Calu3 (cell line): ENCODE results near the gene CD93. TPM values are rescaled to one million over a fixed set of nuclear protein-coding genes. Genes with fewer than 3 reads are reported as not detected.

Experiments
- BruUV-seq: library from RNA; stranded (reverse); fragments of 400-500 nt; replicated peaks from 2 replicates; lab custom pipeline; 2021; lab: Mats Ljungman, UMichigan
- CTCF ChIA-PET: fragments of 300-600 bp; sonication (Branson Sonifier 250); formaldehyde crosslinking; loops from one replicate; lab custom pipeline; 2022; ENCODE audit warnings: antibody characterized with exemption; lab: Charles Lee
- DNase-seq: peaks from one replicate; pipeline ENCODE4 v3.0.0; 2022
- H3K27ac Mint-ChIP-seq: one replicate; pipeline ENCODE4 v1.8.0; 2022; ENCODE audit warnings: mixed read lengths; ENCODE audit not compliant: unreplicated experiment
- H3K27me3 Mint-ChIP-seq: one replicate; pipeline ENCODE4 v1.8.0; 2022; ENCODE audit warnings: mixed read lengths; ENCODE audit not compliant: unreplicated experiment
- H3K36me3 Mint-ChIP-seq: one replicate; pipeline ENCODE4 v1.8.0; 2022; ENCODE audit warnings: mild to moderate bottlenecking, moderate library complexity, mixed read lengths; ENCODE audit not compliant: insufficient read depth, unreplicated experiment
- H3K4me1 Mint-ChIP-seq: one replicate; pipeline ENCODE4 v1.8.0; 2022; ENCODE audit warnings: mild to moderate bottlenecking, low read depth, mixed read lengths; ENCODE audit not compliant: unreplicated experiment
- H3K4me3 Mint-ChIP-seq: one replicate; pipeline ENCODE4 v1.8.0; 2022; ENCODE audit warnings: mild to moderate bottlenecking, low read depth, moderate library complexity, mixed read lengths; ENCODE audit not compliant: unreplicated experiment
- H3K9me3 Mint-ChIP-seq: one replicate; pipeline ENCODE4 v1.8.0; 2022; ENCODE audit warnings: low read depth, mixed read lengths; ENCODE audit not compliant: unreplicated experiment
- intact Hi-C: fragments of 100-400 bp; cut with micrococcal nuclease; formaldehyde crosslinking; loops from one replicate; pipeline ENCODE4 v1.10.0; 2022; ENCODE audit not compliant: unreplicated experiment
- total RNA-seq: library from RNA; stranded (reverse); gene quantifications from 2 replicates; pipeline ENCODE4 v1.2.3, GENCODE V29; 2022
- TF ChIP-seq, protein P1 (sequence below): fragments of 200-600 bp; IDR thresholded peaks from one replicate; pipeline ENCODE4 v1.8.0; 2022; ENCODE audit warnings: antibody characterized with exemption; ENCODE audit not compliant: unreplicated experiment

The CD93 gene
- total RNA-seq, 1 experiment from 2014 or later = not detected

DNA sequence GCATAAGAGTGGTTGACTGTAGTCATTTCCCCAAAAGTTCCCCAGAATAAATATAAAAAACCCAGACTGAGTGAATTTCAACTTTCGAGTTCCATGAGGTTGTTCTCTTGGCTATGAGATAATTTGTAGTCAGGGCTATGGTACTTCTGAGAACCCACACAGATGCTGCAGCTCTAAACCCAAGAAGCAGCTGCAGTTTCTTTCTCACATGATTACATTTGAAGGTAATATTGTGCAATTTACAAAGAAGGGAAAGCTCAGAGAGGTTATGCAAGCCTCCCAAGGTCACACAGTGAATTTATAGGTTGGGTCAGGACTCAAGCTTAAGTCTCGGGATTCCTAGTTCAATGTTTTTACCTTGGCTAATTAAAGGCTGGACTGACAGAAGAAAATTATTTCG, 29.7 kb upstream of the CD93 start:
- intact Hi-C loops = no loop called here
- CTCF ChIA-PET = no interaction called here
- no peak overlapping the region for H3K4me3 Mint-ChIP-seq
- no peak overlapping the region for H3K27ac Mint-ChIP-seq
- BruUV-seq = no TSS peak
- H3K4me1 Mint-ChIP-seq = no peaks in the 10 kb centered on the region
- no peak for DNase-seq
- no peaks in the 10 kb centered on the region for H3K9me3 Mint-ChIP-seq
- H3K27me3 Mint-ChIP-seq = peaks cover 2% of the 10 kb centered on the region
- TF ChIP-seq, protein P1, sequence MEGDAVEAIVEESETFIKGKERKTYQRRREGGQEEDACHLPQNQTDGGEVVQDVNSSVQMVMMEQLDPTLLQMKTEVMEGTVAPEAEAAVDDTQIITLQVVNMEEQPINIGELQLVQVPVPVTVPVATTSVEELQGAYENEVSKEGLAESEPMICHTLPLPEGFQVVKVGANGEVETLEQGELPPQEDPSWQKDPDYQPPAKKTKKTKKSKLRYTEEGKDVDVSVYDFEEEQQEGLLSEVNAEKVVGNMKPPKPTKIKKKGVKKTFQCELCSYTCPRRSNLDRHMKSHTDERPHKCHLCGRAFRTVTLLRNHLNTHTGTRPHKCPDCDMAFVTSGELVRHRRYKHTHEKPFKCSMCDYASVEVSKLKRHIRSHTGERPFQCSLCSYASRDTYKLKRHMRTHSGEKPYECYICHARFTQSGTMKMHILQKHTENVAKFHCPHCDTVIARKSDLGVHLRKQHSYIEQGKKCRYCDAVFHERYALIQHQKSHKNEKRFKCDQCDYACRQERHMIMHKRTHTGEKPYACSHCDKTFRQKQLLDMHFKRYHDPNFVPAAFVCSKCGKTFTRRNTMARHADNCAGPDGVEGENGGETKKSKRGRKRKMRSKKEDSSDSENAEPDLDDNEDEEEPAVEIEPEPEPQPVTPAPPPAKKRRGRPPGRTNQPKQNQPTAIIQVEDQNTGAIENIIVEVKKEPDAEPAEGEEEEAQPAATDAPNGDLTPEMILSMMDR = no peak
- no peaks in the 10 kb centered on the region for H3K36me3 Mint-ChIP-seq

DNA sequence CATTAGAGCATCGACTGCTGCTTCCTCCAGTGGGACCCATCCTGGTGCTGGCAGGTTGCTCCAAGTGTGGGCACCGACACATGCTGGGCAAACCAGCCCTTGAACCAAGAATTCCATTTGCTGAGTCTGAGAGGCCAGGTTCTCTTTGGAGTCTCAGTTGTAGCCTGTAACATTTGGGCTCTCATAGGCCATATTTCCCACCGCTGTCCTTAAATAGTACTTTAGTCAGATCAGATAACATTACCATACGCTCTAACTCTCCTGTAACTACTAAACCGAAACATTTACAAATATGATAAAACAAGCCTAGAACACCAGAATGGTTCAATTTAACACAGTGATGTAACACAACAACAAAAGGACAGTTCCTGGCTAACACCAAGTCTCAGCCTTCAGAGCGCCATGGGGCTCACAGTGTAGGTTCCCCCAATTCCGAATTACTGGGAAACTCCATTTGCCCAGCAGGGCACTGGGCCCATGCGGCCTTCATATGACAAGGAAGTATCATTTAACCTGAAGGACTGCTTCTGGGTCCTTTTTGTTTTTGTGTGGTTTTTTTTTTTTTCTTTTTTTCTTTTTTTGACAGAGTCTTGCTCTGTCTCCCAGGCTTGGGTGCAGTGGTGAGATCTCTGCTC, 28.4 kb upstream of the CD93 start:
- Mint-ChIP-seq H3K27ac (no peak overlapping the region), H3K9me3 (no peaks in the 10 kb centered on the region), H3K36me3 (no peaks in the 10 kb centered on the region), H3K4me1 (no peaks in the 10 kb centered on the region), H3K27me3 (peaks cover 14% of the 10 kb centered on the region), H3K4me3 (no peak overlapping the region)
- no TSS peak for BruUV-seq
- CTCF ChIA-PET = no interaction called here
- TF ChIP-seq, protein P1 = no peak
- DNase-seq = no peak
- intact Hi-C loops = no loop called here

DNA sequence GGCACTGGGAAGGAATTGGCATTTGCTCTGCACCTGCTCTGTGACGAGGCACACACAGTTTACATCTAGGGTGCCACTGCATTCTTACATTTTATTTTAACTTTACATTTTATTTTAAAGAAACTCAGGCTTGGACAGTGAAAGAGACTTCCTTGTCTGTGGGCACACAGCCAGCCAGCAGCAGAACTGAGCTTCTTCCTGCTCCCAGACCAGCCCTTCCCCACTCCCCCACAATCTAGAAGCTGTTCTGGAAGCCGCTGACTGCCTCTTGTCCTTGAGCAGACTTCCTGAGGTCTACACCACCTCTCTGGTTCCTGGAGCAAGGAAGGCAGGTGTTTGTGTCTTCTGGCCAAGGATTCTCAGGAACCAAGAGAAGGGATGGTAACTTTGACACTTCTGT, 27.9 kb upstream of the CD93 start:
- TF ChIP-seq, protein P1 = no peak
- CTCF ChIA-PET = no interaction called here
- no peaks in the 10 kb centered on the region for H3K36me3 Mint-ChIP-seq
- H3K27me3 Mint-ChIP-seq = peaks cover 14% of the 10 kb centered on the region
- no peaks in the 10 kb centered on the region for H3K9me3 Mint-ChIP-seq
- no peak overlapping the region for H3K4me3 Mint-ChIP-seq
- no peaks in the 10 kb centered on the region for H3K4me1 Mint-ChIP-seq
- no TSS peak for BruUV-seq
- DNase-seq = no peak
- H3K27ac Mint-ChIP-seq = no peak overlapping the region
- intact Hi-C loops = no loop called here

DNA sequence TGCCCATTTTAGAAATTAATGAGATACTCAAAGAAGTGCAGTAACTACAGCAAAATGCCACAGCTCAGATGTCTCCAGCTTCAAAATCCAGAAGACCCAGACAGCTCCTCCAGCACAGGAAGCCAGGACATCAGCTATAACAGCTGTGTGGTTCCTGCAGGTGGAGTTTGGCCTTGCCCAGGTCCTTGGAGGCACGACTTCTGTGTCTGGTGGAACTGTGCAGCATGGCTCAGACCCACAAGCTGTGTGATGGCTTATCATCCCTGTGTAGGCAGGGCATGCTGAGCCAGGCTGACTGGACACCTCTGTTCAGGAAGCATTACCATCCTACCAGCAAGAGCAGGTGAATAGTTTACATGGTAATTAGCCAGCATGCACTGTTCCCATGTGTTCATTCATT, 26.5 kb upstream of the CD93 start:
- no peaks in the 10 kb centered on the region for H3K9me3 Mint-ChIP-seq
- CTCF ChIA-PET = no interaction called here
- BruUV-seq = no TSS peak
- no peak for DNase-seq
- peaks cover 14% of the 10 kb centered on the region for H3K27me3 Mint-ChIP-seq
- no peak overlapping the region for H3K27ac Mint-ChIP-seq
- TF ChIP-seq, protein P1 = no peak
- H3K4me1 Mint-ChIP-seq = no peaks in the 10 kb centered on the region
- intact Hi-C loops = no loop called here
- H3K4me3 Mint-ChIP-seq = no peak overlapping the region
- H3K36me3 Mint-ChIP-seq = no peaks in the 10 kb centered on the region
